Measurements from ENCODE around the gene PRKAG2.
"Not testable (repeated sequence)": the region's sequence is repeated elsewhere in the genome, so short reads cannot be mapped to it uniquely, and the experiment has no call there.

PRKAG2 gene

GRCh38 chr7:151832656-151833055, 44.3 kb downstream of the PRKAG2 start:
- DNase-seq, result no peak

GRCh38 chr7:151832138-151832537, 44.8 kb downstream of the PRKAG2 start:
- no peak for DNase-seq

- no peak for DNase-seq
Measured at GRCh38 chr7:151831606-151832005, 45.3 kb downstream of the PRKAG2 start.

- DNase-seq, result no peak
Measured at GRCh38 chr7:151830121-151830830, 46.6 kb downstream of the PRKAG2 start.

GRCh38 chr7:151829707-151830106, 47.2 kb downstream of the PRKAG2 start:
- no peak for DNase-seq

- no peak for DNase-seq
Measured at GRCh38 chr7:151827620-151828019, 49.3 kb downstream of the PRKAG2 start.

- DNase-seq, result not testable (repeated sequence)
Measured at GRCh38 chr7:151826316-151826715, 50.6 kb downstream of the PRKAG2 start.

- no peak for DNase-seq
Measured at GRCh38 chr7:151825721-151826120, 51.2 kb downstream of the PRKAG2 start.

- no peak for DNase-seq
Measured at GRCh38 chr7:151824373-151824933, 52.5 kb downstream of the PRKAG2 start.

- DNase-seq, result no peak
Measured at GRCh38 chr7:151823566-151824372, 53.1 kb downstream of the PRKAG2 start.

- DNase-seq, result no peak
Measured at GRCh38 chr7:151822541-151823181, 54.3 kb downstream of the PRKAG2 start.

GRCh38 chr7:151821806-151822540, 54.9 kb downstream of the PRKAG2 start:
- DNase-seq, result no peak

GRCh38 chr7:151821226-151821625, 55.7 kb downstream of the PRKAG2 start:
- no peak for DNase-seq

GRCh38 chr7:151820491-151821105, 56.3 kb downstream of the PRKAG2 start:
- DNase-seq, result no peak

- no peak for DNase-seq
Measured at GRCh38 chr7:151819866-151820265, 57.0 kb downstream of the PRKAG2 start.

- DNase-seq, result no peak
Measured at GRCh38 chr7:151818674-151819519, 58.0 kb downstream of the PRKAG2 start.

- no peak for DNase-seq
Measured at GRCh38 chr7:151817981-151818673, 58.8 kb downstream of the PRKAG2 start.

- DNase-seq, result no peak
Measured at GRCh38 chr7:151817315-151817690, 59.6 kb downstream of the PRKAG2 start.

GRCh38 chr7:151816562-151817314, 60.2 kb downstream of the PRKAG2 start:
- DNase-seq, result no peak

GRCh38 chr7:151815419-151815818, 61.5 kb downstream of the PRKAG2 start:
- no peak for DNase-seq
